Measurements from ENCODE around the gene GPR183.

DNA sequence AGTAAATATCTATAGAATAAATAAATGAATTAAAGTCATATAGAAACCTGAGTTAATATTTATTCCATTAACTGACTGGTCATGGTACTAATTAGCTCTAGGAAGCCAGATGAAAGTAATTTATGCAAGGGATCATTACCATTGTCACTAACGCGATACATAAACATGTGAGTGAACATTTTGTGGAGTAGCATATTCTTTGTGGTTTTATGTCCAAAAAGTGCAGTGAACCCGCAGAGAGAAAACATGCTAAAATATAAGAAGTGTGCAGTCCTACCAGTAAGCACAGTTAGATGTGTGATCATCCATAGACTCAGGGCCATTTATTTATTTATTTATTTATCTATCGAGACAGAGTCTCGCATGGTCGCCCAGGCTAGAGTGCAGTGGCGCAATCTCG, 1.6 kb downstream of the GPR183 start:
- TF ChIP-seq POLR2A (IDR thresholded peaks at IDR 0.05; ENCODE audit: low read depth) (no peak), POLR2AphosphoS5 (IDR thresholded peaks at IDR 0.05) (no peak), EP300 (IDR thresholded peaks at IDR 0.05) (no peak)
- TF ChIP-seq, protein P1, sequence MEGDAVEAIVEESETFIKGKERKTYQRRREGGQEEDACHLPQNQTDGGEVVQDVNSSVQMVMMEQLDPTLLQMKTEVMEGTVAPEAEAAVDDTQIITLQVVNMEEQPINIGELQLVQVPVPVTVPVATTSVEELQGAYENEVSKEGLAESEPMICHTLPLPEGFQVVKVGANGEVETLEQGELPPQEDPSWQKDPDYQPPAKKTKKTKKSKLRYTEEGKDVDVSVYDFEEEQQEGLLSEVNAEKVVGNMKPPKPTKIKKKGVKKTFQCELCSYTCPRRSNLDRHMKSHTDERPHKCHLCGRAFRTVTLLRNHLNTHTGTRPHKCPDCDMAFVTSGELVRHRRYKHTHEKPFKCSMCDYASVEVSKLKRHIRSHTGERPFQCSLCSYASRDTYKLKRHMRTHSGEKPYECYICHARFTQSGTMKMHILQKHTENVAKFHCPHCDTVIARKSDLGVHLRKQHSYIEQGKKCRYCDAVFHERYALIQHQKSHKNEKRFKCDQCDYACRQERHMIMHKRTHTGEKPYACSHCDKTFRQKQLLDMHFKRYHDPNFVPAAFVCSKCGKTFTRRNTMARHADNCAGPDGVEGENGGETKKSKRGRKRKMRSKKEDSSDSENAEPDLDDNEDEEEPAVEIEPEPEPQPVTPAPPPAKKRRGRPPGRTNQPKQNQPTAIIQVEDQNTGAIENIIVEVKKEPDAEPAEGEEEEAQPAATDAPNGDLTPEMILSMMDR (IDR thresholded peaks at IDR 0.05): no peak
